Measurements from ENCODE around the gene RENBP. TPM values are rescaled to one million over a fixed set of nuclear protein-coding genes. Genes with fewer than 3 reads are reported as not detected.

RENBP gene
- polyA plus RNA-seq, 1 of the 3 experiments (the other 2 are of a cell fraction): 0.90 TPM

GRCh38 chrX:153927922-153928760, 16.3 kb downstream of the RENBP start:
- H3K27ac ChIP-seq (ENCODE audit: low read depth in 2 of 2, low read length in 1 of 2): peak overlapping the region; percentile 97
- DNase-seq: peak; percentile 97
- WGBS (ENCODE audit: low lambda C conversion rate): 4% methylated on average over 34 of the region's 76 CpGs
- H3K79me2 ChIP-seq (ENCODE audit: insufficient read depth): peaks cover 18% of the 10 kb centered on the region
- ChIA-PET POLR2A (interaction anchor here (0.9 to 1.7 kb wide), 9 partner anchors 11 to 55 kb away, joined by 3 to 9 read pairs (median 4); partner anchors contain the start of gene RENBP), CTCF (interaction anchor here (1.4 to 16.7 kb wide), 5 partner anchors 11 to 165 kb away, joined by 3 to 271 read pairs (median 16); partner anchors contain the start of genes PLXNB3 and RENBP)
- H3K9me2 ChIP-seq: no peaks in the 10 kb centered on the region
- H3K9ac ChIP-seq: peak overlapping the region; percentile 99
- no peaks in the 10 kb centered on the region for H3K9me3 ChIP-seq
- peak overlapping the region; percentile 71 to 94 for H3K4me3 ChIP-seq (ENCODE audit: low read depth in 2 of 2, low read length in 1 of 2)
- TF ChIP-seq NRF1 (IDR thresholded peaks at IDR 0.05; ENCODE audit: low read depth, low read length): peak; percentile 73
- TF ChIP-seq CTCF (IDR thresholded peaks at IDR 0.05): peak; percentile 46
- peak; percentile 70 for TF ChIP-seq USF2 (IDR thresholded peaks at IDR 0.05; ENCODE audit: borderline replicate concordance, low read depth, low read length)
- TF ChIP-seq PBX3 (IDR thresholded peaks at IDR 0.05): peak; percentile 71; the same call in 1 of the 2 replicates
- peak; percentile 64 for TF ChIP-seq POLR2AphosphoS5 (IDR thresholded peaks at IDR 0.05; ENCODE audit: low read depth, low read length)
- peak; percentile 72 for TF ChIP-seq MXI1 (IDR thresholded peaks at IDR 0.05; ENCODE audit: low read depth, low read length)
- TF ChIP-seq CHD2 (IDR thresholded peaks at IDR 0.05; ENCODE audit: low read length, partially characterized antibody): peak; percentile 79
- peak; percentile 1; the same call in 1 of the 2 replicates for TF ChIP-seq SMC3 (IDR thresholded peaks at IDR 0.05; ENCODE audit: low read depth, low read length)
- peak; percentile 95 for TF ChIP-seq USF1 (IDR thresholded peaks at IDR 0.05; ENCODE audit: borderline replicate concordance, low read depth)
- peak; percentile 60; the same call in 1 of the 2 replicates for TF ChIP-seq RFX5 (IDR thresholded peaks at IDR 0.05; ENCODE audit: low read length)
- TF ChIP-seq FOXJ3 (CRISPR knock-in tag; IDR thresholded peaks at IDR 0.05): peak; percentile 62; the same call in 1 of the 2 replicates
- 0 out of 4 replicates have a peak, but pooled peaks of 1 of the 2 experiments have one; percentile 29 for TF ChIP-seq EP300 (IDR thresholded peaks at IDR 0.05; ENCODE audit: borderline replicate concordance in 1 of 2, low read depth in 1 of 2, low read length in 1 of 2)
- no peak for TF ChIP-seq IRF3 (IDR thresholded peaks at IDR 0.05; ENCODE audit: low read depth, low read length)
- TF ChIP-seq TCF12 (IDR thresholded peaks at IDR 0.05): no peak
- TF ChIP-seq RAD21 (IDR thresholded peaks at IDR 0.05; ENCODE audit: low read length): no peak; the same call in 1 of the 2 replicates
- no peak; the same call in 1 of the 2 replicates for TF ChIP-seq SIN3A (IDR thresholded peaks at IDR 0.05; ENCODE audit: borderline replicate concordance, low read depth, low read length)
- TF ChIP-seq GABPA (IDR thresholded peaks at IDR 0.05; ENCODE audit: low read depth): peak; percentile 77
- peak; percentile 70; the same call in 1 of the 2 replicates for TF ChIP-seq ZBTB33 (IDR thresholded peaks at IDR 0.05; ENCODE audit: borderline replicate concordance, low read depth)
- peak; percentile 82 for TF ChIP-seq ELF1 (IDR thresholded peaks at IDR 0.05)
- peak; percentile 86 for TF ChIP-seq MAX (IDR thresholded peaks at IDR 0.05; ENCODE audit: low read depth)
- peaks cover 10 to 34% of the 10 kb centered on the region in 2 experiments for H3K36me3 ChIP-seq (replicated peaks in 1 of 2; ENCODE audit: control insufficient read depth in 1 of 2, insufficient read depth in 2 of 2, low read length in 1 of 2)
- peaks cover under 1 to 50% of the 10 kb centered on the region in 2 experiments; a peak in 1 of 4 replicates for H3K4me1 ChIP-seq (ENCODE audit: control insufficient read depth in 1 of 2, insufficient read depth in 2 of 2, low read depth in 1 of 2, low read length in 1 of 2)
- peaks cover 5% of the 10 kb centered on the region; the same call in 1 of the 2 replicates for H3K27me3 ChIP-seq (ENCODE audit: insufficient read depth)
- peak overlapping the region; percentile 70 for H2AFZ ChIP-seq (ENCODE audit: low read depth)
- peaks cover 21% of the 10 kb centered on the region for H4K20me1 ChIP-seq (ENCODE audit: insufficient read depth)
- H3F3A ChIP-seq (replicated peaks; ENCODE audit: insufficient read depth): peaks cover 19% of the 10 kb centered on the region
- H3K4me2 ChIP-seq: peak overlapping the region; percentile 99

Data from SK-N-SH (cell line).